HEK293 (cell line): ENCODE data around the gene MMP24OS.

Experiments used
- CTCF ChIP-seq: fragments of 450-650 bp; formaldehyde crosslinking; IDR thresholded peaks from 2 replicates; pipeline ENCODE4 v1.5.1; 2016; ENCODE audit warnings: missing biosample characterization, missing genetic modification characterization
- INSM2 ChIP-seq: fragments of 450-650 bp; formaldehyde crosslinking; IDR thresholded peaks from 2 replicates; pipeline ENCODE4 v1.5.1; 2016; ENCODE audit warnings: missing biosample characterization, missing genetic modification characterization
- PBX3 ChIP-seq: sonication (generic); formaldehyde crosslinking; IDR thresholded peaks from 2 replicates; pipeline ENCODE4 v1.8.1; 2022; ENCODE audit warnings: mild to moderate bottlenecking, moderate library complexity, missing genetic modification reagents
- SETDB1 ChIP-seq: IDR thresholded peaks from one replicate; pipeline ENCODE4 v1.6.1; 2017; ENCODE audit warnings: mild to moderate bottlenecking, low read length, moderate library complexity, mixed read lengths; ENCODE audit not compliant: insufficient read length
- ZBTB49 ChIP-seq: fragments of 450-650 bp; formaldehyde crosslinking; IDR thresholded peaks from 2 replicates; pipeline ENCODE4 v1.5.1; 2016; ENCODE audit warnings: missing biosample characterization, missing genetic modification characterization, low read depth
- ZFP3 ChIP-seq: fragments of 450-650 bp; formaldehyde crosslinking; IDR thresholded peaks from 2 replicates; pipeline ENCODE4 v1.5.1; 2016; ENCODE audit warnings: low read depth, missing biosample characterization, missing genetic modification characterization
- ZNF266 ChIP-seq: fragments of 450-650 bp; formaldehyde crosslinking; IDR thresholded peaks from 2 replicates; pipeline ENCODE4 v1.5.1; 2016; ENCODE audit warnings: missing biosample characterization, missing genetic modification characterization, low read depth
- ZNF48 ChIP-seq: fragments of 450-650 bp; formaldehyde crosslinking; IDR thresholded peaks from 2 replicates; pipeline ENCODE4 v1.5.1; 2016; ENCODE audit warnings: missing biosample characterization, missing genetic modification characterization
- ZSCAN16 ChIP-seq: fragments of 450-650 bp; formaldehyde crosslinking; IDR thresholded peaks from 2 replicates; pipeline ENCODE4 v1.5.1; 2016; ENCODE audit warnings: missing biosample characterization, missing genetic modification characterization
- TF ChIP-seq, protein P1 (sequence below): fragments of 450-650 bp; formaldehyde crosslinking; IDR thresholded peaks from 2 replicates; pipeline ENCODE4 v1.5.1; 2016; ENCODE audit warnings: missing biosample characterization, missing genetic modification characterization
- TF ChIP-seq, protein P2 (sequence below): fragments of 450-650 bp; formaldehyde crosslinking; IDR thresholded peaks from 2 replicates; pipeline ENCODE4 v1.5.0; 2017; ENCODE audit warnings: missing biosample characterization, missing genetic modification characterization, borderline replicate concordance
- TF ChIP-seq, protein P3 (sequence below): fragments of 450-650 bp; formaldehyde crosslinking; IDR thresholded peaks from 2 replicates; pipeline ENCODE4 v1.5.1; 2017; ENCODE audit warnings: missing biosample characterization, mild to moderate bottlenecking, missing genetic modification characterization, moderate library complexity

DNA sequence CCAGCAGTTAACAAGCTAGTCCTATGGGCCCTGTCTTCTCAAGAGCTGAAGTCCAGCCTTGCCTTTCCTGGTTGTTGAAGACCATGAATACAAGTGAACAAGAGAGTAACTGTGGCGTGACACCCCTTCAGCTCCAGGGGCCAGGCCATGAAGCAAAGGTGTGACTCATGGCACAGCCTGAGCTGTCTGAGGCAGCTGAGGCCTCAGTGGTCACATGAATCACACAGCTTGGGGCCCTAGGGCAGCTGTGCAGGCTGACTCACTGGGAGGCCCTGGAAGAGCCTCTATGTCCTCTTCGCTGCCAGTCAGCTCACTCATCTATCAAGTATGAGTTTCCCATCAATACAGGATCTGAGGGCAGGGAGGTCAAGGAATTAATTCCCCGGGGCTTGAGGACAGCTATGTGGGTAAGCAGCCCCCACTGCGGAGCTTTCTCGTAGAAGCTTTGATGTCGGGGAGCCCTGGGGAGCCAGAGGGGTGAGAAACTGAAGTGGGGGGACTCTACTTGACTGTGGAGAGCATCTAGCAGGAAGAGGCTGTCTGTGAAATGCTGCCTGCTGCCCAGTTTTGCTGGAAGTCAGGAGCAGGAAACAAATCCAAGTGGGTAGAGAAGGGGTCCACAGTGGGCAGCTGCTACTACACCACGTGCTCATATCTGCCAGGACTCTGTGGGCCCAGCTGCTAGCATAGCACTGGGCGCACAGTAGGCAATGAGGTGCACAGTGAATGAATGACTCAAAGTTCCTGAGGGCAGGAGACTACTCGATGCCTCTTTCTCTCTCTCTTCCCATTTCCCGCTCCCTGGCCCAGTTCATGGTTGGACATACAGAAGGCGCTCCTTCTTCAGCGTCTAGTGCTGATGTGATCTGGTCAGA, 28.0 kb upstream of the MMP24OS start:
- TF ChIP-seq ZSCAN16 (no peak), CTCF (tag by site-specific recombination) (no peak), ZFP3 (no peak), ZNF48 (tag by site-specific recombination) (no peak), ZNF266 (no peak), INSM2 (tag by site-specific recombination) (peak; percentile 66; the same call in 1 of the 2 replicates), PBX3 (no peak), SETDB1 (no peak), ZBTB49 (tag by site-specific recombination) (no peak)
- TF ChIP-seq, protein P1, sequence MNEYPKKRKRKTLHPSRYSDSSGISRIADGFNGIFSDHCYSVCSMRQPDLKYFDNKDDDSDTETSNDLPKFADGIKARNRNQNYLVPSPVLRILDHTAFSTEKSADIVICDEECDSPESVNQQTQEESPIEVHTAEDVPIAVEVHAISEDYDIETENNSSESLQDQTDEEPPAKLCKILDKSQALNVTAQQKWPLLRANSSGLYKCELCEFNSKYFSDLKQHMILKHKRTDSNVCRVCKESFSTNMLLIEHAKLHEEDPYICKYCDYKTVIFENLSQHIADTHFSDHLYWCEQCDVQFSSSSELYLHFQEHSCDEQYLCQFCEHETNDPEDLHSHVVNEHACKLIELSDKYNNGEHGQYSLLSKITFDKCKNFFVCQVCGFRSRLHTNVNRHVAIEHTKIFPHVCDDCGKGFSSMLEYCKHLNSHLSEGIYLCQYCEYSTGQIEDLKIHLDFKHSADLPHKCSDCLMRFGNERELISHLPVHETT (tag by site-specific recombination) = peak; percentile 87; the same call in 1 of the 2 replicates
- TF ChIP-seq, protein P2, sequence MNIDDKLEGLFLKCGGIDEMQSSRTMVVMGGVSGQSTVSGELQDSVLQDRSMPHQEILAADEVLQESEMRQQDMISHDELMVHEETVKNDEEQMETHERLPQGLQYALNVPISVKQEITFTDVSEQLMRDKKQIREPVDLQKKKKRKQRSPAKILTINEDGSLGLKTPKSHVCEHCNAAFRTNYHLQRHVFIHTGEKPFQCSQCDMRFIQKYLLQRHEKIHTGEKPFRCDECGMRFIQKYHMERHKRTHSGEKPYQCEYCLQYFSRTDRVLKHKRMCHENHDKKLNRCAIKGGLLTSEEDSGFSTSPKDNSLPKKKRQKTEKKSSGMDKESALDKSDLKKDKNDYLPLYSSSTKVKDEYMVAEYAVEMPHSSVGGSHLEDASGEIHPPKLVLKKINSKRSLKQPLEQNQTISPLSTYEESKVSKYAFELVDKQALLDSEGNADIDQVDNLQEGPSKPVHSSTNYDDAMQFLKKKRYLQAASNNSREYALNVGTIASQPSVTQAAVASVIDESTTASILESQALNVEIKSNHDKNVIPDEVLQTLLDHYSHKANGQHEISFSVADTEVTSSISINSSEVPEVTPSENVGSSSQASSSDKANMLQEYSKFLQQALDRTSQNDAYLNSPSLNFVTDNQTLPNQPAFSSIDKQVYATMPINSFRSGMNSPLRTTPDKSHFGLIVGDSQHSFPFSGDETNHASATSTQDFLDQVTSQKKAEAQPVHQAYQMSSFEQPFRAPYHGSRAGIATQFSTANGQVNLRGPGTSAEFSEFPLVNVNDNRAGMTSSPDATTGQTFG (tag by site-specific recombination) = no peak
- TF ChIP-seq, protein P3, sequence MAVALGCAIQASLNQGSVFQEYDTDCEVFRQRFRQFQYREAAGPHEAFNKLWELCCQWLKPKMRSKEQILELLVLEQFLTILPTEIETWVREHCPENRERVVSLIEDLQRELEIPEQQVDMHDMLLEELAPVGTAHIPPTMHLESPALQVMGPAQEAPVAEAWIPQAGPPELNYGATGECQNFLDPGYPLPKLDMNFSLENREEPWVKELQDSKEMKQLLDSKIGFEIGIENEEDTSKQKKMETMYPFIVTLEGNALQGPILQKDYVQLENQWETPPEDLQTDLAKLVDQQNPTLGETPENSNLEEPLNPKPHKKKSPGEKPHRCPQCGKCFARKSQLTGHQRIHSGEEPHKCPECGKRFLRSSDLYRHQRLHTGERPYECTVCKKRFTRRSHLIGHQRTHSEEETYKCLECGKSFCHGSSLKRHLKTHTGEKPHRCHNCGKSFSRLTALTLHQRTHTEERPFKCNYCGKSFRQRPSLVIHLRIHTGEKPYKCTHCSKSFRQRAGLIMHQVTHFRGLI (tag by site-specific recombination) = no peak
